HepG2 (cell line): Measurements from ENCODE around the gene CABLES2. TPM values are rescaled to one million over a fixed set of nuclear protein-coding genes. Genes with fewer than 3 reads are reported as not detected.

ENCODE experiments used
- ATF3 ChIP-seq: sonication (generic); formaldehyde crosslinking; IDR thresholded peaks from 2 replicates; pipeline ENCODE4 v1.4.0; 2020; ENCODE audit warnings: missing genetic modification reagents
- BORCS8-MEF2B ChIP-seq: sonication (generic); formaldehyde crosslinking; IDR thresholded peaks from 2 replicates; pipeline ENCODE4 v1.8.0; 2022; ENCODE audit warnings: mild to moderate bottlenecking, missing genetic modification reagents
- CCDC6 ChIP-seq: sonication (generic); formaldehyde crosslinking; IDR thresholded peaks from 2 replicates; pipeline ENCODE4 v1.8.1; 2022; ENCODE audit warnings: mild to moderate bottlenecking, missing genetic modification reagents, moderate library complexity
- FOXK1 ChIP-seq: sonication (generic); formaldehyde crosslinking; IDR thresholded peaks from 2 replicates; pipeline ENCODE4 v1.4.0; 2020; ENCODE audit warnings: low read depth, missing genetic modification reagents, borderline replicate concordance
- HNRNPLL ChIP-seq: fragments of 200-400 bp; formaldehyde crosslinking; IDR thresholded peaks from 2 replicates; pipeline ENCODE4 v1.6.1; 2017; ENCODE audit warnings: mild to moderate bottlenecking, low read depth, low read length; ENCODE audit not compliant: poor library complexity, severe bottlenecking
- HOXA9 ChIP-seq: sonication (generic); formaldehyde crosslinking; IDR thresholded peaks from 2 replicates; pipeline ENCODE4 v1.8.1; 2022; ENCODE audit warnings: missing genetic modification reagents, mild to moderate bottlenecking, moderate library complexity, borderline replicate concordance
- KLF13 ChIP-seq: sonication (generic); formaldehyde crosslinking; IDR thresholded peaks from 2 replicates; pipeline ENCODE4 v1.4.0; 2020; ENCODE audit warnings: mild to moderate bottlenecking, missing genetic modification reagents
- MBNL3 ChIP-seq: fragments of 250-450 bp; sonication (Bioruptor Pico); conservative IDR thresholded peaks from 2 replicates; pipeline ENCODE4 v1.8.0; 2022; ENCODE audit warnings: mild to moderate bottlenecking, inconsistent platforms
- MED1 ChIP-seq: sonication (generic); formaldehyde crosslinking; IDR thresholded peaks from 2 replicates; pipeline ENCODE4 v1.4.0; 2020; ENCODE audit warnings: missing genetic modification reagents
- MTF1 ChIP-seq: sonication (generic); formaldehyde crosslinking; IDR thresholded peaks from 2 replicates; pipeline ENCODE4 v1.5.0; 2020; ENCODE audit warnings: missing genetic modification reagents
- PHF21A ChIP-seq: sonication (generic); formaldehyde crosslinking; IDR thresholded peaks from 2 replicates; pipeline ENCODE4 v1.5.0; 2020; ENCODE audit warnings: mild to moderate bottlenecking, missing genetic modification reagents
- PHF8 ChIP-seq: sonication (generic); formaldehyde crosslinking; IDR thresholded peaks from 2 replicates; pipeline ENCODE4 v1.5.0; 2020; ENCODE audit warnings: missing genetic modification reagents
- RARA ChIP-seq: IDR thresholded peaks from 2 replicates; pipeline ENCODE4 v1.6.1; 2016; ENCODE audit warnings: missing genetic modification reagents, missing compliant biosample characterization
- RELA ChIP-seq: sonication (generic); formaldehyde crosslinking; IDR thresholded peaks from 2 replicates; pipeline ENCODE4 v1.4.0; 2020; ENCODE audit warnings: missing genetic modification reagents
- SKI ChIP-seq: fragments of 450-650 bp; IDR thresholded peaks from one replicate; pipeline ENCODE4 v1.6.1; 2018; ENCODE audit warnings: mild to moderate bottlenecking; ENCODE audit not compliant: partially characterized antibody
- SRF ChIP-seq: IDR thresholded peaks from 2 replicates; pipeline ENCODE4 v1.6.1; 2011; ENCODE audit warnings: mild to moderate bottlenecking, low read depth, low read length, moderate library complexity
- ZFP37 ChIP-seq: sonication (generic); formaldehyde crosslinking; IDR thresholded peaks from 2 replicates; pipeline ENCODE4 v1.4.0; 2020; ENCODE audit warnings: missing genetic modification reagents, borderline replicate concordance
- ZFX ChIP-seq: sonication (generic); formaldehyde crosslinking; IDR thresholded peaks from 2 replicates; pipeline ENCODE4 v1.4.0; 2020; ENCODE audit warnings: mild to moderate bottlenecking, low read depth, missing genetic modification reagents, moderate library complexity
- ZNF326 ChIP-seq: sonication (generic); formaldehyde crosslinking; IDR thresholded peaks from 2 replicates; pipeline ENCODE4 v1.4.0; 2020; ENCODE audit warnings: missing genetic modification reagents, borderline replicate concordance
- ZNF383 ChIP-seq: sonication (generic); formaldehyde crosslinking; IDR thresholded peaks from 2 replicates; pipeline ENCODE4 v1.4.0; 2020; ENCODE audit warnings: missing genetic modification reagents, mild to moderate bottlenecking, borderline replicate concordance
- ZNF543 ChIP-seq: sonication (generic); formaldehyde crosslinking; IDR thresholded peaks from 2 replicates; pipeline ENCODE4 v1.4.0; 2020; ENCODE audit warnings: mild to moderate bottlenecking, missing genetic modification reagents
- ZNF598 ChIP-seq: sonication (generic); formaldehyde crosslinking; IDR thresholded peaks from 2 replicates; pipeline ENCODE4 v1.5.1; 2020; ENCODE audit warnings: mild to moderate bottlenecking, missing genetic modification reagents, borderline replicate concordance
- ZNF788 ChIP-seq: sonication (generic); formaldehyde crosslinking; IDR thresholded peaks from 2 replicates; pipeline ENCODE4 v1.5.0; 2020; ENCODE audit warnings: mild to moderate bottlenecking, missing genetic modification reagents, borderline replicate concordance
- polyA plus RNA-seq, 8 experiments: library from polyadenylated mRNA; depleted of rRNA in 3 of 8; stranded (reverse) in 7 of 8; unstranded in 1 of 8; fragments of >200 nt; fragmentation: Illumina TruSeq in 4 of 8; extraction: Trizol in 4 of 8; gene quantifications; 2 replicates each; pipeline versions ENCODE4 v1.2.1 to v1.2.3, GENCODE V29; 2011 to 2016; ENCODE audit warnings: low read depth in 4 of 8, missing spikeins in 1 of 8, mixed read lengths in 1 of 8; ENCODE audit not compliant: insufficient read depth in 1 of 8
- total RNA-seq, 5 experiments: library from RNA; depleted of rRNA; stranded (reverse); fragments of >200 nt; fragmentation: Illumina TruSeq; extraction: Trizol; gene quantifications; 2 replicates each; pipeline ENCODE4 v1.2.3, GENCODE V29; 2016; ENCODE audit warnings: low read depth in 1 of 5
- TF ChIP-seq, protein P1 (sequence below): sonication (generic); formaldehyde crosslinking; IDR thresholded peaks from 2 replicates; pipeline ENCODE4 v1.4.0; 2020; ENCODE audit warnings: missing genetic modification reagents
- TF ChIP-seq, protein P2 (sequence below): sonication (generic); formaldehyde crosslinking; IDR thresholded peaks from 2 replicates; pipeline ENCODE4 v1.4.0; 2020; ENCODE audit warnings: missing genetic modification reagents
- TF ChIP-seq, protein P3 (sequence below): sonication (generic); formaldehyde crosslinking; IDR thresholded peaks from 2 replicates; pipeline ENCODE4 v1.5.0; 2020; ENCODE audit warnings: mild to moderate bottlenecking, missing genetic modification reagents

Gene CABLES2
- total and polyA plus RNA-seq, 2 of the 13 experiments (the other 11 are each of a cell fraction or from before 2014, with no cell fraction given) = 5.2 to 9.7 TPM

DNA sequence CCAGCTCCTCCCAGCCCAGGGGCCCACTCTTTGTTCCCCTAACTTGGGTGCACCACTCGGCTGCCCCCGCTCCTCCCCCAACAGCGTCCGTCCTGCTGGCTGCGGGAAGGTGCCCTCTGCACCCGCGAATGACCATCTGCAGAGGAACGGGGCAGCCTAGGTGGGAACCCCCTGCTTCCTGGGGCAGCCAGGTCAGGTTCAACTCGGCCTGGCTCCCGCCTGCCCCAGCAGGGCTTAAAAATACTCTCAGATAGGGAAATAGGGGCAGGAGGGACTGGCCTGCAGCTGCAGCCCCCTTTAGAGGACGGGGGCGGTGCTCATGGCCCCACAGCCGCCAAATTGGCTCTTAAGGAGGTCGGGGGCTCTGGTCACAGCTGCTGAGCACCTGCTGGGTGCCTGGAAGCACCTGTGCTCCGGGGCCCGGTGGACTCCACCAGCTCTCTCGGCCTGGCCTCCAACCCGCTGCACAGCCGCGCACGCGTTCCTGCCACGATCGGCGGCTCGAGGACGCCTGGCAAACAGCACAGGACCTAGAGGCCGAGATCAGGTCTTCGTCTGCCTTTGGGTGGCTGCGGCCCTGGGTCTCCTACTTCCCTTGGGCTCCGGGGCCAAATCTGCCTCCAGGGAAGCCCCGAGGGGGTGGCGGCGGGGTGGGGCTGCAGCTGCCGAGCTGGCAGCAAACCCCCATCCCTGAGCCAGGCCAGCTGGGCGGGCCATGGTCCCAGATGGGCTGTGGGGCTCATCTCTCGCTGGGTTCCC lies 39.3 kb downstream of the CABLES2 start (continued):
- TF ChIP-seq SRF (0 out of 2 replicates have a peak, but pooled peaks have one; percentile 5), PHF21A (CRISPR knock-in tag) (peak; percentile 75; the same call in 1 of the 2 replicates), ZFP37 (peak; percentile 85; the same call in 1 of the 2 replicates), ZFX (CRISPR knock-in tag) (peak; percentile 97), CCDC6 (peak; percentile 14; the same call in 1 of the 2 replicates), KLF13 (CRISPR knock-in tag) (no peak), ATF3 (CRISPR knock-in tag) (no peak; the same call in none of the 2 replicates), ZNF326 (CRISPR knock-in tag) (0 out of 2 replicates have a peak, but pooled peaks have one; percentile 47), SKI (peak; percentile 23), BORCS8-MEF2B (CRISPR knock-in tag) (no peak), RARA (CRISPR knock-in tag) (no peak; the same call in 1 of the 2 replicates), MTF1 (CRISPR knock-in tag) (peak; percentile 61; the same call in 1 of the 2 replicates), ZNF598 (CRISPR knock-in tag) (peak; percentile 97; the same call in 1 of the 2 replicates), ZNF383 (peak; percentile 86; the same call in 1 of the 2 replicates), RELA (CRISPR knock-in tag) (peak; percentile 41; the same call in 1 of the 2 replicates), HNRNPLL (peak; percentile 63), ZNF788 (CRISPR knock-in tag) (peak; percentile 77), PHF8 (CRISPR knock-in tag) (peak; percentile 82), FOXK1 (CRISPR knock-in tag) (0 out of 2 replicates have a peak, but pooled peaks have one; percentile 41), MED1 (CRISPR knock-in tag) (peak; percentile 50), MBNL3 (CRISPR knock-in tag) (no peak), HOXA9 (CRISPR knock-in tag) (peak; percentile 42; the same call in 1 of the 2 replicates), ZNF543 (CRISPR knock-in tag) (peak; percentile 89)
- TF ChIP-seq, protein P1, sequence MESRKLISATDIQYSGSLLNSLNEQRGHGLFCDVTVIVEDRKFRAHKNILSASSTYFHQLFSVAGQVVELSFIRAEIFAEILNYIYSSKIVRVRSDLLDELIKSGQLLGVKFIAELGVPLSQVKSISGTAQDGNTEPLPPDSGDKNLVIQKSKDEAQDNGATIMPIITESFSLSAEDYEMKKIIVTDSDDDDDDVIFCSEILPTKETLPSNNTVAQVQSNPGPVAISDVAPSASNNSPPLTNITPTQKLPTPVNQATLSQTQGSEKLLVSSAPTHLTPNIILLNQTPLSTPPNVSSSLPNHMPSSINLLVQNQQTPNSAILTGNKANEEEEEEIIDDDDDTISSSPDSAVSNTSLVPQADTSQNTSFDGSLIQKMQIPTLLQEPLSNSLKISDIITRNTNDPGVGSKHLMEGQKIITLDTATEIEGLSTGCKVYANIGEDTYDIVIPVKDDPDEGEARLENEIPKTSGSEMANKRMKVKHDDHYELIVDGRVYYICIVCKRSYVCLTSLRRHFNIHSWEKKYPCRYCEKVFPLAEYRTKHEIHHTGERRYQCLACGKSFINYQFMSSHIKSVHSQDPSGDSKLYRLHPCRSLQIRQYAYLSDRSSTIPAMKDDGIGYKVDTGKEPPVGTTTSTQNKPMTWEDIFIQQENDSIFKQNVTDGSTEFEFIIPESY = peak; percentile 19; the same call in 1 of the 2 replicates
- TF ChIP-seq, protein P2, sequence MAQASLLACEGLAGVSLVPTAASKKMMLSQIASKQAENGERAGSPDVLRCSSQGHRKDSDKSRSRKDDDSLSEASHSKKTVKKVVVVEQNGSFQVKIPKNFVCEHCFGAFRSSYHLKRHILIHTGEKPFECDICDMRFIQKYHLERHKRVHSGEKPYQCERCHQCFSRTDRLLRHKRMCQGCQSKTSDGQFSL (CRISPR knock-in tag) = no peak
- TF ChIP-seq, protein P3, sequence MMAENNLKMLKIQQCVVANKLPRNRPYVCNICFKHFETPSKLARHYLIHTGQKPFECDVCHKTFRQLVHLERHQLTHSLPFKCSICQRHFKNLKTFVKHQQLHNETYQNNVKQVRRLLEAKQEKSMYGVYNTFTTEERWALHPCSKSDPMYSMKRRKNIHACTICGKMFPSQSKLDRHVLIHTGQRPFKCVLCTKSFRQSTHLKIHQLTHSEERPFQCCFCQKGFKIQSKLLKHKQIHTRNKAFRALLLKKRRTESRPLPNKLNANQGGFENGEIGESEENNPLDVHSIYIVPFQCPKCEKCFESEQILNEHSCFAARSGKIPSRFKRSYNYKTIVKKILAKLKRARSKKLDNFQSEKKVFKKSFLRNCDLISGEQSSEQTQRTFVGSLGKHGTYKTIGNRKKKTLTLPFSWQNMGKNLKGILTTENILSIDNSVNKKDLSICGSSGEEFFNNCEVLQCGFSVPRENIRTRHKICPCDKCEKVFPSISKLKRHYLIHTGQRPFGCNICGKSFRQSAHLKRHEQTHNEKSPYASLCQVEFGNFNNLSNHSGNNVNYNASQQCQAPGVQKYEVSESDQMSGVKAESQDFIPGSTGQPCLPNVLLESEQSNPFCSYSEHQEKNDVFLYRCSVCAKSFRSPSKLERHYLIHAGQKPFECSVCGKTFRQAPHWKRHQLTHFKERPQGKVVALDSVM (CRISPR knock-in tag) = peak; percentile 98
